H1 (cell line): ENCODE measurements around the gene EN1. TPM values are rescaled to one million over a fixed set of nuclear protein-coding genes. Genes with fewer than 3 reads are reported as not detected.

Experiments
- MAX ChIP-seq: IDR thresholded peaks from 2 replicates; pipeline ENCODE4 v1.6.1; 2012; ENCODE audit warnings: inconsistent platforms
- SRF ChIP-seq: IDR thresholded peaks from 2 replicates; pipeline ENCODE4 v1.6.1; 2011; ENCODE audit warnings: mild to moderate bottlenecking, low read depth, low read length, moderate library complexity
- polyA plus RNA-seq, 7 experiments: library from polyadenylated mRNA; depleted of rRNA in 3 of 7; stranded (reverse) in 5 of 7; unstranded in 2 of 7; fragments of >200 nt in 5 of 7; fragments of 200-250 nt in 2 of 7; gene quantifications; 1 replicate in 5 of 7; 2 replicates in 1 of 7; 4 replicates in 1 of 7; pipeline versions ENCODE4 v1.2.1 to v1.2.3, GENCODE V29; 2011 to 2013; ENCODE audit warnings: missing spikeins in 2 of 7, mixed read lengths in 2 of 7
- total RNA-seq: library from RNA; stranded (reverse); fragmentation: NEBNext Ultra II Directional; extraction: Animal tissue kit (Norgen Biotek cat#: 25700); gene quantifications from 2 replicates; pipeline ENCODE4 v1.2.1, GENCODE V29; 2021

The EN1 gene
- total and polyA plus RNA-seq, 2 of the 8 experiments (the other 6 are each of a cell fraction or from before 2014, with no cell fraction given) = not detected

GRCh38 chr2:118858485-118859156 is 11.2 kb upstream of the EN1 start (continued):
- TF ChIP-seq SRF (no peak), MAX (no peak)
- TF ChIP-seq, all 59 proteins: peak for 3
